Kidney (tissue), 14 donors: Measurements from ENCODE around the gene PPP1R16B. TPM values are rescaled to one million over a fixed set of nuclear protein-coding genes. Genes with fewer than 3 reads are reported as not detected.
"Not testable (repeated sequence)": the region's sequence is repeated elsewhere in the genome, so short reads cannot be mapped to it uniquely, and the experiment has no call there.

Experiments used
- DNase-seq, 5 donors: peaks; one replicate each; pipeline ENCODE4 v3.0.0-alpha.2; 2013 to 2020
- FAIRE-seq: peaks from 2 replicates; lab custom pipeline; 2012; peaks lifted over from hg19 to GRCh38; lab: Jason Lieb, UNC
- H3K27ac ChIP-seq, 2 donors: one replicate each; pipeline ENCODE4 v1.7.0; 2013; ENCODE audit warnings: low read depth in 2 of 2, low read length in 2 of 2, inconsistent platforms in 1 of 2
- H3K27me3 ChIP-seq: one replicate; pipeline ENCODE4 v1.7.1; 2013; ENCODE audit warnings: low read length, inconsistent platforms; ENCODE audit not compliant: control insufficient read depth, insufficient read depth
- H3K36me3 ChIP-seq, 3 donors: one replicate each; pipeline versions ENCODE4 v1.7.0 to v1.7.1; 2013; ENCODE audit warnings: low read length in 3 of 3, control low read depth in 1 of 3, inconsistent platforms in 1 of 3; ENCODE audit not compliant: insufficient read depth in 3 of 3, control insufficient read depth in 2 of 3
- H3K4me1 ChIP-seq, 3 donors: one replicate each; pipeline versions ENCODE4 v1.7.0 to v1.7.1; 2013; ENCODE audit warnings: low read length in 3 of 3, inconsistent platforms in 1 of 3, low read depth in 1 of 3; ENCODE audit not compliant: control insufficient read depth in 2 of 3, insufficient read depth in 2 of 3
- H3K4me3 ChIP-seq, 3 donors: one replicate each; pipeline versions ENCODE4 v1.7.0 to v1.8.1; 2013; ENCODE audit warnings: low read length in 3 of 3, control low read depth in 1 of 3, inconsistent platforms in 1 of 3
- H3K9ac ChIP-seq, 3 donors: one replicate each; pipeline versions ENCODE4 v1.7.0 to v1.7.1; 2013; ENCODE audit warnings: low read length in 3 of 3, control low read depth in 1 of 3, inconsistent platforms in 1 of 3
- H3K9me3 ChIP-seq, 3 donors: one replicate each; pipeline versions ENCODE4 v1.7.0 to v1.7.1; 2013; ENCODE audit warnings: low read length in 3 of 3, control low read depth in 1 of 3, inconsistent platforms in 1 of 3; ENCODE audit not compliant: control insufficient read depth in 2 of 3, insufficient read depth in 1 of 3
- intact Hi-C: fragments of 100-400 bp; cut with DNase I; formaldehyde crosslinking; loops from one replicate; pipeline ENCODE4 v1.11.1; 2022
- polyA plus RNA-seq: library from polyadenylated mRNA; stranded (reverse); fragments of 350-450 nt; fragmentation: Illumina TruSeq; extraction: RNeasy Lipid Tissue Mini Kit (QIAGEN cat#74804); gene quantifications from one replicate; pipeline ENCODE4 v1.2.3, GENCODE V29; 2014; ENCODE audit warnings: low read depth, low replicate concordance; ENCODE audit not compliant: insufficient read depth
- total RNA-seq: library from RNA; stranded (reverse); fragmentation: NEBNext Ultra II Directional; extraction: Animal tissue kit (Norgen Biotek cat#: 25700); gene quantifications from one replicate; pipeline ENCODE4 v1.2.1, GENCODE V29; 2021
- TF ChIP-seq, protein P1 (sequence below): IDR thresholded peaks from 3 replicates; pipeline ENCODE4 v1.5.1; 2012; ENCODE audit warnings: mild to moderate bottlenecking, moderate library complexity, borderline replicate concordance; ENCODE audit not compliant: insufficient read depth; ENCODE audit errors: extremely low read depth
- donor health status: control.
- donor health status: control.
- donor health status: control.
- donor health status: control.
- donor health status: control.
- donor health status: DM: yes; HTN: yes; CAD: no.
- donor health status: Normal renal cell carcinoma (clear cell type).

Gene PPP1R16B
- total and polyA plus RNA-seq, 2 donors from 2014 or later = 11.5 to 29.4 TPM

DNA sequence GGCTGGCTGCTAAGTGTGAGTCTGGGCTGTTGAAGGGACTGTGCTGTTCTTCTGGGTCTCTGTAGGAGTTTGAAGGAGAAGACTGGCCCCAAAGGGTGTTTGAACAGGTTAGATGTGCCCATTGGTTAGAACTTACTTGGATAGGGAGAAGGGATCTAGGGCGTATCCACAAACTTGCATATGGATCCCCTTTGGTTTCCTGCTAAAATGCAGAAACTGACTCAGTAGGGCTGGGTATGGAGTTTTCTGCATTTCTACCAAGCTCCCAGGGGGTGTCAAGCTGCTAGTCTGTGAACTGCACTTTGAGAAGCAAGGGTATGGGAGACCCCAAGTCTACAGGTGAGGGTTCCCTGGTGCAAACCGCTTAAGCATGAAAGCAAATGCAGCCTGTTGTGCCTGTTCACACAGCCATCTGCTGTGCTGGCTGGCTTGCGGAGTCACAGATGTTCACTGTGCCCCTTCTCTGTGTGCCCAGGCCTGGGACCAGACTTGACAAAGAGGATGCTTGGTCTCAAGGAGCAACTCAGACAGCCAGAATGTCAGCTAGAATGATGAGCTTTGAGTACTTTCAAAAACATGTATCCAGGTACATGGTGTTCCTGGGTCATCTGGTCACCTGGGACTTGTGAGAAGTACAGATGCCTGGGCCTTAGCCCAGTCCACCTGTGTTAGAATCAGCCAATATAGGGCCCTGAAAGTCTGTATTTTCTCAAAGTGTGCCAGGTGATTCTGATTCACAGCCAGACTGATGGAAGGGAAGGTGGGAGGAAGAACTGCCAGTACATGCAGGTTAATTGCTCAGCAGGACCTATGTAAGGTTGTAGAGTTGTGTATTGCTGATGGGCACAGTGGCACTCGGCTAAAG lies 7.4 kb downstream of the PPP1R16B start:
- peaks cover 0 to 8% (median 3%) of the 10 kb centered on the region in 3 donors for H3K36me3 ChIP-seq
- H3K4me3 ChIP-seq = no peak overlapping the region
- no peak overlapping the region for H3K27ac ChIP-seq
- H3K9ac ChIP-seq = no peak overlapping the region
- TF ChIP-seq, protein P1, sequence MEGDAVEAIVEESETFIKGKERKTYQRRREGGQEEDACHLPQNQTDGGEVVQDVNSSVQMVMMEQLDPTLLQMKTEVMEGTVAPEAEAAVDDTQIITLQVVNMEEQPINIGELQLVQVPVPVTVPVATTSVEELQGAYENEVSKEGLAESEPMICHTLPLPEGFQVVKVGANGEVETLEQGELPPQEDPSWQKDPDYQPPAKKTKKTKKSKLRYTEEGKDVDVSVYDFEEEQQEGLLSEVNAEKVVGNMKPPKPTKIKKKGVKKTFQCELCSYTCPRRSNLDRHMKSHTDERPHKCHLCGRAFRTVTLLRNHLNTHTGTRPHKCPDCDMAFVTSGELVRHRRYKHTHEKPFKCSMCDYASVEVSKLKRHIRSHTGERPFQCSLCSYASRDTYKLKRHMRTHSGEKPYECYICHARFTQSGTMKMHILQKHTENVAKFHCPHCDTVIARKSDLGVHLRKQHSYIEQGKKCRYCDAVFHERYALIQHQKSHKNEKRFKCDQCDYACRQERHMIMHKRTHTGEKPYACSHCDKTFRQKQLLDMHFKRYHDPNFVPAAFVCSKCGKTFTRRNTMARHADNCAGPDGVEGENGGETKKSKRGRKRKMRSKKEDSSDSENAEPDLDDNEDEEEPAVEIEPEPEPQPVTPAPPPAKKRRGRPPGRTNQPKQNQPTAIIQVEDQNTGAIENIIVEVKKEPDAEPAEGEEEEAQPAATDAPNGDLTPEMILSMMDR = no peak
- intact Hi-C loops = no loop called here
- no peak for FAIRE-seq
- peaks cover 4% of the 10 kb centered on the region for H3K27me3 ChIP-seq
- peaks cover 0 to 40% (median 32%) of the 10 kb centered on the region in 3 donors for H3K4me1 ChIP-seq
- no peaks in the 10 kb centered on the region for H3K9me3 ChIP-seq
- DNase-seq = no peak

DNA sequence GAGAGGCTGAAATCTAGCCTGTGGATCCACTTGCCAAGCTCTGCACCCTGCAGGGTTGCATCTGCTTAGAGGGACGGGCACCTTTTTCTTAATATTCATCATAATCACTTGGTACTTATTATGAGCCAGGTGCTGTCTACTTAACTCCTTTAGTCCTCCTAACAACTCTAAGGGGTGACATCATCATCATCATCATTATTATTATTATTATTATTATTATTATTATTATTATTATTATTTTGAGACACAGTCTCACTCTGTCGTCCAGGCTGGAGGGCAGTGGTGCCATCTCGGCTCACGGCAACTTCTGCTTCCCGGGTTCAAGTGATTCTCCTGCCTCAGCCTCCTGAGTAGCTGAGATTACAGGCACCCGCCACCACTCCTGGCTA lies 8.1 kb downstream of the PPP1R16B start:
- H3K27ac ChIP-seq = not testable (repeated sequence)

DNA sequence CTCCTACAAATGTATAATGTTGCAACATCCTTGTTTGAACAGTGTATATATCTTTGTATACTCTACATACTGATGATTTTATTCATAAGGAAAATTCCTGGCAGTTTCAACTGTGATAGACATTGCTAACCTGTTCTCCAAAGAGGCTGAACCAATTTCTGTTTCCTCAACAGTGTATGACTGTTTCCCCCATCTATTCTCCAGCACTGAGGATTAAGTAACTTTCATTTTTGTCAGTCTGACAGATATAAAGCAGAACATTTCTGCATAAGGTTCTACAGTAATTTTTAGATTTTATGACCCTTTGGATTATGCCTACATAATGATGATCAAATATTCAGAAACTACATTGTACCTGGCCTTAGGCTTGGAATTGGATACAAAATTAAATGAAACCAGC lies 9.9 kb downstream of the PPP1R16B start:
- Histone ChIP-seq H3K36me3 (peaks cover 0 to 5% (median 3%) of the 10 kb centered on the region in 3 donors), H3K27ac (no peak overlapping the region), H3K9ac (no peak overlapping the region), H3K4me3 (no peak overlapping the region), H3K4me1 (peaks cover 0 to 20% (median 18%) of the 10 kb centered on the region in 3 donors), H3K9me3 (no peaks in the 10 kb centered on the region), H3K27me3 (peaks cover 2% of the 10 kb centered on the region)
- TF ChIP-seq, protein P1 = no peak
- no peak for FAIRE-seq
- DNase-seq = no peak
- intact Hi-C loops = no loop called here

More for the DNA sequence above, 8.1 kb downstream of the PPP1R16B start:
- peaks cover 0 to 34% (median 28%) of the 10 kb centered on the region in 3 donors for H3K4me1 ChIP-seq
- H3K4me3 ChIP-seq, H3K9me3 ChIP-seq, H3K9ac ChIP-seq, H3K36me3 ChIP-seq, FAIRE-seq, intact Hi-C loops, H3K27me3 ChIP-seq, DNase-seq: not testable (repeated sequence)

DNA sequence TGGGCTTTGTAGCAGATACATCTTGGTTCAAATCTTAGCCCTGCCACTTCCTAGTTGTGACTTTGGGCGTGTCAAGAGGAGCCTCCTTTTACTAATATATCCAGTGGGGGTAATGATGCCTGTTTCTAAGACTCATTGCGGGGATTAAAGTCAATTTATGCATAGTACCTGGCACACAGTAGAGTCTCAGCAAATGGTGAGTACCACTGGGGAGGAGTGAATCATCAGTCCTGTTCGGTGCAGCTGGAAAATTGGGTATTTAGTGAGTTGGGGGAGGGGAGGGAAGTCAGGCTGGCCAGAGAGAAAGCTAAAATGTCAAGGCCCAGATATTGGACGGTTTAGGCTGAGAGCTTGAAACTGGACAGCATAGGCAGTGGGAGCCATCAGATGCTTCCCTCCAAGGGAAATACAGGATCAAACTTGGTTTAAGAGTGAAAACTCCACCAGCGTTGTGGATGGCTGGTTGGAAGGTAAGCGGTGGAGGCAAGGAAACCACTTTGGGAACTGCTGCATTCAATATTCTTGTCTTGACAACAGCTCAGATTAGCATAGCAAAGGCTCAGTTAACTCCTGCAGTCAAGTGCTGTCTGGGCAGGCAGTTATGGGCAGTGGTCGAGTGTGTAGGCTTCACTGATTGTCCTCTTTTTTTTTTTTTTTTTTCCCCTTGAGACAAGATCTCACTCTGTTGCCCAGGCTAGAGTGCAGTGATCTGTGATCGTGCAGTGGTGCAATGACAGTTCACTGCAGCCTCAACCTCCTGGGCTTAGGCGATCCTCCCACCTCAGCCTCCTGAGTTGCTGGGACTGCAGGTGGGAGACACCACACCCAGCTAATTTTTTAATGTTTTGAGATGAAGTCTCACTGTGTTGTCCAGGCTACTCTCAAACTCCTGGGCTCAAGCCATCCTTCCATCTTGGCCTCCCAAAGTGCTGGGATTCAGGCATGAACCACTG lies 12.9 kb downstream of the PPP1R16B start:
- intact Hi-C loops = no loop called here
- FAIRE-seq = no peak
- no peak for DNase-seq
- Histone ChIP-seq H3K27me3 (no peaks in the 10 kb centered on the region), H3K4me3 (no peak overlapping the region), H3K36me3 (no peaks in the 10 kb centered on the region), H3K9me3 (peaks cover 0 to 4% (median 0%) of the 10 kb centered on the region in 3 donors), H3K27ac (no peak overlapping the region), H3K9ac (no peak overlapping the region), H3K4me1 (peaks cover 0 to 6% (median under 1%) of the 10 kb centered on the region in 3 donors)
- TF ChIP-seq, protein P1 = no peak
